Left lung (tissue), 10 donors: Measurements from ENCODE around the gene FGF18. TPM values are rescaled to one million over a fixed set of nuclear protein-coding genes. Genes with fewer than 3 reads are reported as not detected.
A peak's percentile ranks its signal among the peaks of the same experiment; 100 is the strongest.
"Not testable (repeated sequence)": the region's sequence is repeated elsewhere in the genome, so short reads cannot be mapped to it uniquely, and the experiment has no call there.

Experiments used
- ATAC-seq: fragments of 200-7000 bp; cut with Tn5 transposase; one replicate; pipeline ENCODE4 v1.9.1; 2020; ENCODE audit warnings: moderate library complexity
- DNase-seq, 4 donors: peaks; one replicate each; pipeline ENCODE4 v3.0.0-alpha.2; 2013 to 2020
- H3K27ac ChIP-seq, 2 donors: fragments of 200-600 bp; sonication (generic) in 1 of 2; one replicate each; pipeline versions ENCODE4 v1.5.0 to v1.8.0; 2020 to 2021
- H3K27me3 ChIP-seq, 2 donors: fragments of 200-600 bp; sonication (generic) in 1 of 2; one replicate each; pipeline versions ENCODE4 v1.5.0 to v1.8.0; 2020 to 2021
- H3K36me3 ChIP-seq, 2 donors: fragments of 200-600 bp; sonication (generic) in 1 of 2; one replicate each; pipeline versions ENCODE4 v1.5.0 to v1.8.0; 2020 to 2021
- H3K4me1 ChIP-seq, 2 donors: fragments of 200-600 bp; one replicate each; pipeline ENCODE4 v1.8.0; 2021
- H3K4me3 ChIP-seq, 2 donors: fragments of 200-600 bp; sonication (generic) in 1 of 2; one replicate each; pipeline versions ENCODE4 v1.5.0 to v1.8.0; 2020 to 2021; ENCODE audit warnings: mild to moderate bottlenecking in 1 of 2
- H3K9me3 ChIP-seq, 2 donors: fragments of 200-600 bp; sonication (generic) in 1 of 2; one replicate each; pipeline versions ENCODE4 v1.5.0 to v1.8.0; 2020 to 2021
- intact Hi-C, 2 donors: fragments of 100-400 bp; cut with DNase I; formaldehyde crosslinking; loops; one replicate each; pipeline versions ENCODE4 v1.11.2 to v1.14.2; 2022
- polyA plus RNA-seq, 6 donors: library from polyadenylated mRNA; unstranded; fragments of 120-200 nt; gene quantifications; one replicate each; pipeline ENCODE4 v1.2.1, GENCODE V29; 2013; ENCODE audit not compliant: insufficient read length in 6 of 6
- total RNA-seq, 2 donors: library from RNA; stranded (reverse); fragmentation: NEBNext Ultra II Directional; extraction: Animal tissue kit (Norgen Biotek cat#: 25700); gene quantifications; one replicate each; pipeline ENCODE4 v1.2.1, GENCODE V29; 2021
- TF ChIP-seq, protein P1 (sequence below), 2 donors: fragments of 200-600 bp; sonication (generic) in 1 of 2; IDR thresholded peaks; one replicate each; pipeline versions ENCODE4 v1.5.0 to v1.8.0; 2021; ENCODE audit warnings: antibody characterized with exemption in 2 of 2
- donor health status: DM: no; HTN: yes; CAD: no.
- donor health status: DM: no; HTN: no; CAD: no.

FGF18 gene
- total and polyA plus RNA-seq, 8 donors: 2.3 to 12.2 (median 5.9) TPM

GRCh38 chr5:171413153-171413910 is 6.1 kb upstream of the FGF18 start:
- Histone ChIP-seq H3K27ac (no peak overlapping the region), H3K27me3 (peaks cover 0 to 2% of the 10 kb centered on the region in 2 donors), H3K36me3 (peaks cover 0 to 52% of the 10 kb centered on the region in 2 donors), H3K9me3 (no peaks in the 10 kb centered on the region), H3K4me3 (no peak overlapping the region), H3K4me1 (peaks cover 0 to 12% of the 10 kb centered on the region in 2 donors)
- intact Hi-C loops: no loop called here
- DNase-seq: no peak
- no peak for ATAC-seq
- TF ChIP-seq, protein P1, sequence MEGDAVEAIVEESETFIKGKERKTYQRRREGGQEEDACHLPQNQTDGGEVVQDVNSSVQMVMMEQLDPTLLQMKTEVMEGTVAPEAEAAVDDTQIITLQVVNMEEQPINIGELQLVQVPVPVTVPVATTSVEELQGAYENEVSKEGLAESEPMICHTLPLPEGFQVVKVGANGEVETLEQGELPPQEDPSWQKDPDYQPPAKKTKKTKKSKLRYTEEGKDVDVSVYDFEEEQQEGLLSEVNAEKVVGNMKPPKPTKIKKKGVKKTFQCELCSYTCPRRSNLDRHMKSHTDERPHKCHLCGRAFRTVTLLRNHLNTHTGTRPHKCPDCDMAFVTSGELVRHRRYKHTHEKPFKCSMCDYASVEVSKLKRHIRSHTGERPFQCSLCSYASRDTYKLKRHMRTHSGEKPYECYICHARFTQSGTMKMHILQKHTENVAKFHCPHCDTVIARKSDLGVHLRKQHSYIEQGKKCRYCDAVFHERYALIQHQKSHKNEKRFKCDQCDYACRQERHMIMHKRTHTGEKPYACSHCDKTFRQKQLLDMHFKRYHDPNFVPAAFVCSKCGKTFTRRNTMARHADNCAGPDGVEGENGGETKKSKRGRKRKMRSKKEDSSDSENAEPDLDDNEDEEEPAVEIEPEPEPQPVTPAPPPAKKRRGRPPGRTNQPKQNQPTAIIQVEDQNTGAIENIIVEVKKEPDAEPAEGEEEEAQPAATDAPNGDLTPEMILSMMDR (IDR thresholded peaks at IDR 0.05): no peak

DNA sequence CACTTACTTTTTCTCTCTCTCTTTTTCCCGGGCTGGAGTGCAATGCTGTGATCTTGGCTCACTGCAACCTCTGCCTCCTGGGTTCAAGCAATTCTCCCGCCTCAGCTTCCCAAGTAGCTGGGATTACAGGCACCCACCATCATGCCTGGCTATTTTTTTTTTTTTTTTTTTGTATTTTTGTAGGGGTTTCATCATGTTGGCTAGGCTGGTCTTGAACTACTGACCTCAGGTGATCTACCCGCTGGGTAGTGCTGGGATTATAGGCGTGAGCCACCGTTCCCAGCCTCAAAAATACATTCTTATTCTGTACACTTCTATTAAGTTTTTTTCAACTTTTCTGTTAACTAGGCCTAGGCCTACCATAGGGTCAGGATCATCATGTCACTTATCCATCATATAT is 5.5 kb upstream of the FGF18 start:
- H3K4me3 ChIP-seq, intact Hi-C loops, H3K27me3 ChIP-seq, DNase-seq, H3K9me3 ChIP-seq, ATAC-seq, H3K27ac ChIP-seq: not testable (repeated sequence)
- H3K4me1 ChIP-seq: peaks cover 2 to 12% of the 10 kb centered on the region in 2 donors
- H3K36me3 ChIP-seq: peaks cover 0 to 45% of the 10 kb centered on the region in 2 donors

GRCh38 chr5:171415115-171415730 is 4.2 kb upstream of the FGF18 start:
- ATAC-seq (no peak), DNase-seq (no peak)
- peaks cover 0 to 33% of the 10 kb centered on the region in 2 donors for H3K36me3 ChIP-seq
- no peak overlapping the region for H3K4me3 ChIP-seq
- H3K27me3 ChIP-seq: peaks cover 0 to 21% of the 10 kb centered on the region in 2 donors
- TF ChIP-seq, protein P1 (IDR thresholded peaks at IDR 0.05): no peak
- no peak overlapping the region for H3K27ac ChIP-seq
- no peaks in the 10 kb centered on the region for H3K9me3 ChIP-seq
- H3K4me1 ChIP-seq: peaks cover 7 to 18% of the 10 kb centered on the region in 2 donors
- intact Hi-C loops: no loop called here

DNA sequence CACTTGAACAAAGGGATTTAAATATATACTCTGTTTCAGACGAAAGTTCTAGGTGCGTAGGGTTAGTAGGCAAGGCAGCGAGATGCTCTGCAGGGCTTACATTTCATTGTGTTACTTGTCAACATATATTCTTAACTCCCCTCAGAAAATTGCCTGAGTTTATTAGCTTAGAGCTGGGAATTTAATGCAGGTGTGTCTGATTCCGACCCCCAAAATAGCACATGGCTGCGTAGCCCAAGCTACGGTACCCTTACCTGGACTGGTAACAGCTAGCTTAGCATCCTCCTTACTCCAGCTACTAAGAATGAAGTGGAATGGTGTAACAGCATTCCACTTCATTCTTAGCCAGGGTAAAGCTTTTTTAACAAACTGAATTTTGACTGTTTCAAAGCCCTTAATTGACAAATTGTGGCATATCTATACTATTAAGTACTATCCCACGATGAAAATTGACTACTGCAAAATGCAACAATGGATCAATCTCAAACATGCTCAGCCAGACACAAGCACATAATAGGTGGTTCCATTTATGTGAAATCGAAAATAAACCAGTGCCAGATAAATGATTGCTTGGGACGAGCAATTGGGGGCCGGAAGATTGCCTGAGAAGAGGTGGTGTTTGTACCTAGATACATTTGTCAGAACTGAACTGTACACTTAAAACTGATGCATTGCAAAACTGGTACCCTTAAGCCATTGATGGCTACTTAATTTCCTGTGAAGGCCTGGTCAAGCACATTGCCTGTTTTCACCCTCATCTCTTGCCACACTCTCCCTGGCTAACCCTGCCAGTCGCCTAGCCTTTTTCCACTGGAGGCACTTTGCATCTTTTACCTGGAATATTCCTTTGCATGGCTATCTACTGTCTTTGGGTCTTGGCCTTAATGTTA is 3.0 kb upstream of the FGF18 start:
- no peaks in the 10 kb centered on the region for H3K9me3 ChIP-seq
- peaks cover 0 to 22% of the 10 kb centered on the region in 2 donors for H3K36me3 ChIP-seq
- H3K27me3 ChIP-seq: peaks cover 0 to 33% of the 10 kb centered on the region in 2 donors
- ATAC-seq (no peak), DNase-seq (no peak)
- TF ChIP-seq, protein P1 (IDR thresholded peaks at IDR 0.05): no peak
- peaks cover 14 to 29% of the 10 kb centered on the region in 2 donors for H3K4me1 ChIP-seq
- intact Hi-C loops: no loop called here
- H3K27ac ChIP-seq: no peak overlapping the region
- no peak overlapping the region for H3K4me3 ChIP-seq

GRCh38 chr5:171418316-171418981 is 998 bp upstream of the FGF18 start:
- intact Hi-C loops: no loop called here
- DNase-seq: peak; percentile 77 to 91 (median 85)
- H3K4me3 ChIP-seq: peak overlapping the region; percentile 33 to 34
- H3K4me1 ChIP-seq: peaks cover 14 to 29% of the 10 kb centered on the region in 2 donors
- TF ChIP-seq, protein P1 (IDR thresholded peaks at IDR 0.05): peak; percentile 91 to 92
- peak; percentile 90 for ATAC-seq
- peaks cover 0 to 43% of the 10 kb centered on the region in 2 donors for H3K27me3 ChIP-seq
- H3K9me3 ChIP-seq: no peaks in the 10 kb centered on the region
- H3K36me3 ChIP-seq: peaks cover 0 to 2% of the 10 kb centered on the region in 2 donors
- no peak overlapping the region for H3K27ac ChIP-seq
